ENCODE data around the gene PGBD4. TPM values are rescaled to one million over a fixed set of nuclear protein-coding genes. Genes with fewer than 3 reads are reported as not detected.
"Not testable (repeated sequence)": the region's sequence is repeated elsewhere in the genome, so short reads cannot be mapped to it uniquely, and the experiment has no call there.

Gene PGBD4
- total RNA-seq, 6 experiments from 2014 or later = 1.6 to 2.6 (median 1.9) TPM

GRCh38 chr15:34114215-34114614 lies 12.3 kb downstream of the PGBD4 start:
- Mint-ChIP-seq H3K9me3 (no peaks in the 10 kb centered on the region), H3K27me3 (ENCODE audit: insufficient read depth) (no peaks in the 10 kb centered on the region), H3K4me1 (ENCODE audit: low read depth) (peaks cover 16% of the 10 kb centered on the region), H3K36me3 (ENCODE audit: low read depth) (no peaks in the 10 kb centered on the region), H3K27ac (no peak overlapping the region), H3K4me3 (no peak overlapping the region)
- TF ChIP-seq CTCF (IDR thresholded peaks at IDR 0.05) = no peak
- DNase-seq = no peak

GRCh38 chr15:34114739-34115138 lies 12.9 kb downstream of the PGBD4 start:
- Mint-ChIP-seq H3K9me3 (no peaks in the 10 kb centered on the region), H3K27me3 (ENCODE audit: insufficient read depth) (no peaks in the 10 kb centered on the region), H3K4me3 (no peak overlapping the region), H3K36me3 (ENCODE audit: low read depth) (no peaks in the 10 kb centered on the region), H3K4me1 (ENCODE audit: low read depth) (peaks cover 21% of the 10 kb centered on the region), H3K27ac (no peak overlapping the region)
- TF ChIP-seq CTCF (IDR thresholded peaks at IDR 0.05) = no peak
- DNase-seq = no peak

GRCh38 chr15:34116620-34117019 lies 14.7 kb downstream of the PGBD4 start:
- Mint-ChIP-seq H3K36me3 (ENCODE audit: low read depth) (no peaks in the 10 kb centered on the region), H3K4me3 (no peak overlapping the region), H3K9me3 (no peaks in the 10 kb centered on the region), H3K27ac (no peak overlapping the region), H3K4me1 (ENCODE audit: low read depth) (peaks cover 26% of the 10 kb centered on the region), H3K27me3 (ENCODE audit: insufficient read depth) (no peaks in the 10 kb centered on the region)
- no peak for TF ChIP-seq CTCF (IDR thresholded peaks at IDR 0.05)
- DNase-seq = no peak

GRCh38 chr15:34119291-34119690 lies 17.4 kb downstream of the PGBD4 start:
- Mint-ChIP-seq H3K27me3 (ENCODE audit: insufficient read depth) (peaks cover 1% of the 10 kb centered on the region; the same call in 1 of the 2 replicates), H3K27ac (no peak overlapping the region)

GRCh38 chr15:34120420-34120819 lies 18.5 kb downstream of the PGBD4 start:
- H3K27ac Mint-ChIP-seq; DNase-seq; H3K9me3 Mint-ChIP-seq; H3K27me3 Mint-ChIP-seq (ENCODE audit: insufficient read depth); H3K36me3 Mint-ChIP-seq (ENCODE audit: low read depth); H3K4me3 Mint-ChIP-seq: not testable (repeated sequence)
- peaks cover 54% of the 10 kb centered on the region for H3K4me1 Mint-ChIP-seq (ENCODE audit: low read depth)

More at GRCh38 chr15:34119291-34119690, 17.4 kb downstream of the PGBD4 start:
- no peaks in the 10 kb centered on the region for H3K9me3 Mint-ChIP-seq
- H3K36me3 Mint-ChIP-seq (ENCODE audit: low read depth) = 0 out of 2 replicates have a peak, but pooled peaks cover 4% of the 10 kb centered on the region
- H3K4me3 Mint-ChIP-seq = no peak overlapping the region
- DNase-seq = peak; percentile 37
- peaks cover 52% of the 10 kb centered on the region for H3K4me1 Mint-ChIP-seq (ENCODE audit: low read depth)
- TF ChIP-seq CTCF (IDR thresholded peaks at IDR 0.05) = no peak; the same call in 1 of the 2 replicates

GRCh38 chr15:34121786-34122185 lies 19.9 kb downstream of the PGBD4 start:
- not testable (repeated sequence) for H3K27me3 Mint-ChIP-seq (ENCODE audit: insufficient read depth); DNase-seq; H3K9me3 Mint-ChIP-seq; H3K36me3 Mint-ChIP-seq (ENCODE audit: low read depth); H3K4me3 Mint-ChIP-seq
- Mint-ChIP-seq H3K27ac (peak overlapping the region; percentile 89), H3K4me1 (ENCODE audit: low read depth) (peaks cover 54% of the 10 kb centered on the region)

- peak; percentile 97 for DNase-seq
- Mint-ChIP-seq H3K36me3 (ENCODE audit: low read depth) (0 out of 2 replicates have a peak, but pooled peaks cover 4% of the 10 kb centered on the region), H3K4me3 (peak overlapping the region; percentile 44), H3K9me3 (no peaks in the 10 kb centered on the region), H3K4me1 (ENCODE audit: low read depth) (peaks cover 47% of the 10 kb centered on the region), H3K27ac (peak overlapping the region; percentile 89), H3K27me3 (ENCODE audit: insufficient read depth) (peaks cover 1% of the 10 kb centered on the region; the same call in 1 of the 2 replicates)
- no peak for TF ChIP-seq CTCF (IDR thresholded peaks at IDR 0.05)
These were observed 20.9 kb downstream of the PGBD4 start for GRCh38 chr15:34122771-34123183.

Measured in HFFc6 (cell line).